HepG2 (cell line): Measurements from ENCODE around the gene PDCD2L. TPM values are rescaled to one million over a fixed set of nuclear protein-coding genes. Genes with fewer than 3 reads are reported as not detected.
A peak's percentile ranks its signal among the peaks of the same experiment; 100 is the strongest.

Source experiments
- ATAC-seq: fragments of 200-7000 bp; cut with Tn5 transposase; 3 replicates; pipeline ENCODE4 v1.9.1; 2020; ENCODE audit warnings: mild to moderate bottlenecking, moderate library complexity
- Bru-seq: library from RNA; stranded (reverse); fragments of 400-500 nt; gene quantifications from one replicate; lab custom pipeline; 2021; lab: Mats Ljungman, UMichigan
- BruChase-seq, 2 experiments: library from RNA; stranded (reverse); fragments of 400-500 nt; gene quantifications; one replicate each; lab custom pipeline; 2021; lab: Mats Ljungman, UMichigan
- BruUV-seq: library from RNA; stranded (reverse); fragments of 400-500 nt; replicated peaks from 2 replicates; lab custom pipeline; 2021; lab: Mats Ljungman, UMichigan
- CTCF ChIA-PET: fragments of 300-600 bp; formaldehyde crosslinking; extraction: SDS; loops from one replicate; lab custom pipeline; 2021; ENCODE audit warnings: low total read pairs, inconsistent platforms, low intra/inter-chr PET ratio; lab: Yijun Ruan, JAX
- POLR2A ChIA-PET: fragments of 350-600 bp; sonication (Branson Sonifier 250); formaldehyde crosslinking; loops from one replicate; lab custom pipeline; 2020; ENCODE audit warnings: antibody characterized with exemption, inconsistent platforms; lab: Yijun Ruan, JAX
- DNase-seq: peaks from one replicate; pipeline ENCODE4 v3.0.0-alpha.2; 2015; ENCODE audit warnings: low spot score
- FAIRE-seq: peaks from 3 replicates; lab custom pipeline; 2011; peaks lifted over from hg19 to GRCh38; lab: Jason Lieb, UNC
- H2AFZ ChIP-seq: one replicate; pipeline ENCODE4 v1.6.1; 2011; ENCODE audit warnings: low read length, inconsistent platforms
- H3K27ac ChIP-seq: fragments of 300-600 bp; 3 replicates; pipeline ENCODE4 v1.8.0; 2011; ENCODE audit warnings: mixed run types, mild to moderate bottlenecking, mixed read lengths, low read length, inconsistent platforms; ENCODE audit not compliant: insufficient read depth; ENCODE audit errors: extremely low read length
- H3K27me3 ChIP-seq, 2 experiments: fragments of 200-600 bp in 1 of 2; 2 replicates in 1 of 2; 3 replicates in 1 of 2; pipeline versions ENCODE4 v1.6.0 to v1.8.0; 2011; ENCODE audit warnings: low read length in 2 of 2, mild to moderate bottlenecking in 2 of 2, moderate library complexity in 2 of 2, inconsistent platforms in 1 of 2; ENCODE audit not compliant: insufficient read depth in 2 of 2, control insufficient read depth in 1 of 2
- H3K36me3 ChIP-seq, 2 experiments: fragments of 200-600 bp in 1 of 2; replicated peaks in 1 of 2; 2 replicates in 1 of 2; 3 replicates in 1 of 2; pipeline versions ENCODE4 v1.5.1 to v1.8.0; 2011; ENCODE audit warnings: low read length in 2 of 2, inconsistent platforms in 1 of 2; ENCODE audit not compliant: insufficient read depth in 2 of 2, control insufficient read depth in 1 of 2
- H3K4me1 ChIP-seq: 2 replicates; pipeline ENCODE4 v1.5.1; 2012; ENCODE audit warnings: low read length, inconsistent platforms; ENCODE audit not compliant: insufficient read depth
- H3K4me2 ChIP-seq: 2 replicates; pipeline ENCODE4 v1.6.0; 2011; ENCODE audit warnings: low read depth, low read length, inconsistent platforms
- H3K4me3 ChIP-seq, 3 experiments: fragments of 200-600 bp in 1 of 3; sonication (generic), shearing (Covaris generic) in 1 of 3; replicated peaks in 1 of 3; 2 replicates each; pipeline ENCODE4 v1.5.1; 2011 to 2016; ENCODE audit warnings: low read length in 3 of 3, inconsistent platforms in 2 of 3, low read depth in 2 of 3, mild to moderate bottlenecking in 2 of 3, control low read depth in 1 of 3, mixed read lengths in 1 of 3; ENCODE audit not compliant: insufficient read depth in 1 of 3
- H3K79me2 ChIP-seq: one replicate; pipeline ENCODE4 v1.6.1; 2011; ENCODE audit warnings: low read length, inconsistent platforms; ENCODE audit not compliant: insufficient read depth
- H3K9ac ChIP-seq: 2 replicates; pipeline ENCODE4 v1.6.0; 2011; ENCODE audit warnings: mild to moderate bottlenecking, low read depth, low read length, inconsistent platforms; ENCODE audit not compliant: insufficient read depth
- H3K9me3 ChIP-seq: 2 replicates; pipeline ENCODE4 v1.5.1; 2012; ENCODE audit warnings: mild to moderate bottlenecking, low read length
- H4K20me1 ChIP-seq: 2 replicates; pipeline ENCODE4 v1.6.0; 2011; ENCODE audit warnings: inconsistent platforms, mild to moderate bottlenecking, low read length, moderate library complexity; ENCODE audit not compliant: insufficient read depth
- BHLHE40 ChIP-seq: IDR thresholded peaks from 2 replicates; pipeline ENCODE4 v1.6.1; 2011; ENCODE audit warnings: low read length, improper control_type of control experiment
- CEBPB ChIP-seq: IDR thresholded peaks from 2 replicates; pipeline ENCODE4 v1.6.1; 2011; ENCODE audit warnings: low read depth, low read length, improper control_type of control experiment, borderline replicate concordance
- FOSL1 ChIP-seq: sonication (generic); formaldehyde crosslinking; IDR thresholded peaks from 2 replicates; pipeline ENCODE4 v1.9.0; 2021; ENCODE audit warnings: missing genetic modification reagents, borderline replicate concordance
- HES4 ChIP-seq: sonication (generic); formaldehyde crosslinking; IDR thresholded peaks from 2 replicates; pipeline ENCODE4 v1.9.0; 2021; ENCODE audit warnings: mild to moderate bottlenecking, missing genetic modification reagents, borderline replicate concordance
- ZFY ChIP-seq: sonication (generic); formaldehyde crosslinking; IDR thresholded peaks from 2 replicates; pipeline ENCODE4 v1.4.0; 2020; ENCODE audit warnings: missing genetic modification reagents
- ZNF510 ChIP-seq: sonication (generic); formaldehyde crosslinking; IDR thresholded peaks from 2 replicates; pipeline ENCODE4 v1.4.0; 2020; ENCODE audit warnings: low read depth, mild to moderate bottlenecking, missing genetic modification reagents
- ZNF674 ChIP-seq: sonication (generic); formaldehyde crosslinking; IDR thresholded peaks from 2 replicates; pipeline ENCODE4 v1.5.0; 2020; ENCODE audit warnings: low read depth, mild to moderate bottlenecking, missing genetic modification reagents
- ZNF703 ChIP-seq: sonication (generic); formaldehyde crosslinking; IDR thresholded peaks from 2 replicates; pipeline ENCODE4 v1.5.1; 2020; ENCODE audit warnings: missing genetic modification reagents, mild to moderate bottlenecking, moderate library complexity, borderline replicate concordance
- ZNF709 ChIP-seq: sonication (generic); formaldehyde crosslinking; IDR thresholded peaks from 2 replicates; pipeline ENCODE4 v1.5.0; 2020; ENCODE audit warnings: mild to moderate bottlenecking, missing genetic modification reagents
- ZNF768 ChIP-seq: sonication (generic); formaldehyde crosslinking; IDR thresholded peaks from 2 replicates; pipeline ENCODE4 v1.4.0; 2020; ENCODE audit warnings: missing genetic modification reagents
- WGBS: methylation state at CpG from one replicate; pipeline ENCODE4 v1.1.6; 2017; ENCODE audit warnings: low lambda C conversion rate; 5-methylcytosine and 5-hydroxymethylcytosine counted together
- in situ Hi-C: cut with HindIII; loops from 2 replicates; pipeline ENCODE4 v1.10.0; 2017; ENCODE audit warnings: low pct_unique_long_range_greater_than_20kb; ENCODE audit not compliant: extremely low pct_ligation_motif_present
- intact Hi-C: fragments of 100-400 bp; cut with micrococcal nuclease; formaldehyde crosslinking; loops from one replicate; pipeline ENCODE4 v1.10.0; 2022; ENCODE audit not compliant: unreplicated experiment
- long read RNA-seq, 2 experiments: library from RNA in 1 of 2; library from polyadenylated mRNA in 1 of 2; stranded (forward) in 1 of 2; unstranded in 1 of 2; transcript quantifications; one replicate each; pipeline ENCODE4 v2.0.0, GENCODE V29; 2019 to 2022
- polyA minus RNA-seq, 3 experiments: library from RNA; depleted of rRNA, polyadenylated mRNA; stranded (reverse); fragments of >200 nt; gene quantifications; 2 replicates each; pipeline ENCODE4 v1.2.3, GENCODE V29; 2011; ENCODE audit warnings: low replicate concordance in 1 of 3
- polyA plus RNA-seq, 8 experiments: library from polyadenylated mRNA; depleted of rRNA in 3 of 8; stranded (reverse) in 7 of 8; unstranded in 1 of 8; fragments of >200 nt; fragmentation: Illumina TruSeq in 4 of 8; extraction: Trizol in 4 of 8; gene quantifications; 2 replicates each; pipeline versions ENCODE4 v1.2.1 to v1.2.3, GENCODE V29; 2011 to 2016; ENCODE audit warnings: low read depth in 4 of 8, missing spikeins in 1 of 8, mixed read lengths in 1 of 8; ENCODE audit not compliant: insufficient read depth in 1 of 8
- total RNA-seq, 5 experiments: library from RNA; depleted of rRNA; stranded (reverse); fragments of >200 nt; fragmentation: Illumina TruSeq; extraction: Trizol; gene quantifications; 2 replicates each; pipeline ENCODE4 v1.2.3, GENCODE V29; 2016; ENCODE audit warnings: low read depth in 1 of 5
- TF ChIP-seq, protein P1 (sequence below): sonication (generic); formaldehyde crosslinking; IDR thresholded peaks from 2 replicates; pipeline ENCODE4 v1.8.0; 2023; ENCODE audit warnings: mild to moderate bottlenecking, missing genetic modification reagents
- TF ChIP-seq, protein P2 (sequence below): sonication (generic); formaldehyde crosslinking; IDR thresholded peaks from 2 replicates; pipeline ENCODE4 v1.5.0; 2020; ENCODE audit warnings: missing genetic modification reagents
- TF ChIP-seq, protein P3 (sequence below): sonication (generic); formaldehyde crosslinking; IDR thresholded peaks from 2 replicates; pipeline ENCODE4 v1.5.1; 2020; ENCODE audit warnings: missing genetic modification reagents, mild to moderate bottlenecking, borderline replicate concordance

The PDCD2L gene, protein sequence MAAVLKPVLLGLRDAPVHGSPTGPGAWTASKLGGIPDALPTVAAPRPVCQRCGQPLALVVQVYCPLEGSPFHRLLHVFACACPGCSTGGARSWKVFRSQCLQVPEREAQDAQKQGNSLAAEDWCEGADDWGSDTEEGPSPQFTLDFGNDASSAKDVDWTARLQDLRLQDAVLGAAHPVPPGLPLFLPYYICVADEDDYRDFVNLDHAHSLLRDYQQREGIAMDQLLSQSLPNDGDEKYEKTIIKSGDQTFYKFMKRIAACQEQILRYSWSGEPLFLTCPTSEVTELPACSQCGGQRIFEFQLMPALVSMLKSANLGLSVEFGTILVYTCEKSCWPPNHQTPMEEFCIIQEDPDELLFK
- total RNA-seq (2016; rRNA removed; fragmentation: Illumina TruSeq; extraction: Trizol) = 35.2 and 40.5 TPM in 2 replicates
- 11.6 and 14.8 TPM in 2 replicates for total RNA-seq (2016; cell fraction: cytosol; rRNA removed; fragmentation: Illumina TruSeq; extraction: Trizol; ENCODE audit: low read depth)
- 33.1 and 33.4 TPM in 2 replicates for total RNA-seq (2016; cell fraction: insoluble cytoplasmic fraction; rRNA removed; fragmentation: Illumina TruSeq; extraction: Trizol)
- total RNA-seq (2016; cell fraction: membrane; rRNA removed; fragmentation: Illumina TruSeq; extraction: Trizol) = 13.3 and 18.3 TPM in 2 replicates
- total RNA-seq (2016; cell fraction: nucleus; rRNA removed; fragmentation: Illumina TruSeq; extraction: Trizol) = 15.7 and 15.8 TPM in 2 replicates
- 24.5 and 29.3 TPM in 2 replicates for polyA plus RNA-seq (2011; rRNA removed)
- polyA plus RNA-seq (2011; cell fraction: cytosol; rRNA removed) = 30.4 and 32.4 TPM in 2 replicates
- polyA plus RNA-seq (2011; cell fraction: nucleus; rRNA removed) = 11.2 and 15.1 TPM in 2 replicates
- 22.2 and 26.3 TPM in 2 replicates for polyA plus RNA-seq (2012)
- polyA plus RNA-seq (2016; cell fraction: cytosol; fragmentation: Illumina TruSeq; extraction: Trizol; ENCODE audit: low read depth) = 9.9 and 11.5 TPM in 2 replicates
- polyA plus RNA-seq (2016; cell fraction: insoluble cytoplasmic fraction; fragmentation: Illumina TruSeq; extraction: Trizol; ENCODE audit: low read depth) = 28.1 and 29.2 TPM in 2 replicates
- 11.1 and 13.6 TPM in 2 replicates for polyA plus RNA-seq (2016; cell fraction: membrane; fragmentation: Illumina TruSeq; extraction: Trizol; ENCODE audit: low read depth)
- polyA plus RNA-seq (2016; cell fraction: nucleus; fragmentation: Illumina TruSeq; extraction: Trizol; ENCODE audit: insufficient read depth, low read depth) = 16.5 and 17.5 TPM in 2 replicates
- 34.1 and 34.4 TPM in 2 replicates for polyA minus RNA-seq (2011; rRNA and poly(A)+ RNA removed; ENCODE audit: low replicate concordance)
- polyA minus RNA-seq (2011; cell fraction: cytosol; rRNA and poly(A)+ RNA removed) = 6.5 and 7.9 TPM in 2 replicates
- 11.6 and 12.1 TPM in 2 replicates for polyA minus RNA-seq (2011; cell fraction: nucleus; rRNA and poly(A)+ RNA removed)
- percentile 56 among the genes with signal in this experiment for Bru-seq, nascent RNA
- BruChase-seq, experiment 1, labeled RNA remaining after a 6-hour chase = percentile 53 among the genes with signal in this experiment
- BruChase-seq, experiment 2, labeled RNA remaining after a 2-hour chase = percentile 58 among the genes with signal in this experiment
- long read RNA-seq, experiment 1, transcript PDCD2L-201 (7 exons, 1,171 nt) = major isoform, 19 of 25 reads
- long read RNA-seq, experiment 1, partial matches to known transcripts = 1 of 25 reads
- long read RNA-seq, experiment 1, other reads (novel, unspliced or antisense) = 1 of 25 reads
- long read RNA-seq, experiment 2, transcript PDCD2L-201 (7 exons, 1,171 nt) = major isoform, 48 of 64 reads
- long read RNA-seq, experiment 2, transcript PDCD2L-204 (6 exons, 1,227 nt) = minor isoform, 5 of 64 reads
- long read RNA-seq, experiment 2, partial matches to known transcripts = 3 of 64 reads
- long read RNA-seq, experiment 2, other reads (novel, unspliced or antisense) = 6 of 64 reads

DNA sequence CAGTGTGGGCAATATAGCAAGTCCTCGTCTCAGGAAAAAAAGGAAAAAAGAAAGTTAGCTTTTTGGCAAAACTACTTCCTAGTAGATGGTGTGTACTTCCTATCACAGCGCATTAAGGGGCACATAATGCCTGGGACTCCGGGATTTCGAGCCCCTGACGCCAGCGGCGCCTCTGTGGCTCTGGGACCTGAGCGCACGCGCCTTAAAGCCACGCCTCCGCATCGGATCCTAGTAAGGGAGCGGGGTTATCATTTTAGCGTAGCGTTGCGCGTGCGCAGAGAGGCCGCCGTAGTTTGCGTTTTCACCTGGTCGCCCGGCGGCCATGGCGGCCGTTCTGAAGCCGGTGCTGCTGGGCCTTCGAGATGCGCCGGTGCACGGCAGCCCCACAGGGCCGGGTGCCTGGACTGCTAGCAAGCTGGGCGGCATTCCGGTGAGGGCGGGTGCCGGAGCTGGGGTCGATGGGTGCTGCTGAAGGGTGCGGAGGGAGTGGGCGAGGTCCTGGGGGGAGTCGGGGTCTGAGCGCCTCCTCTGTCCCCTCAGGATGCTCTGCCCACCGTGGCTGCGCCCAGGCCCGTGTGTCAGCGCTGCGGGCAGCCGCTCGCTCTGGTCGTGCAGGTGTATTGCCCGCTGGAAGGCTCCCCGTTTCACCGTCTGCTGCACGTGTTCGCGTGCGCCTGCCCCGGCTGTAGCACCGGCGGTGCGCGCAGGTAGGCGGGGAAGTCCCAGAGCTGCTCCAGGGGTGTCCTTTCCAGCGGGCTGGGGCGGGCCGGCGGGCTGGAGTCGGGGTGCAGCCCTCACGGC, at the start of gene PDCD2L:
Gene PDCD2L, plus strand, starts transcription at position 291 of the 801 bp plus-strand sequence. Its CDS starts 32 bp downstream, at position 323.
- peak within 1 kb of the TSS; percentile 60 for H3K27ac ChIP-seq
- CTCF ChIA-PET = no interaction called here
- ATAC-seq (peak; percentile 92), DNase-seq (peak; percentile 89), FAIRE-seq (peak; percentile 44)
- H3K79me2 ChIP-seq = peaks cover 13% of the 10 kb centered on the region
- no peaks in the 10 kb centered on the region for H3K27me3 ChIP-seq
- BruUV-seq = TSS peak; percentile 62
- peaks cover 33% of the 10 kb centered on the region for H3K4me1 ChIP-seq
- POLR2A ChIA-PET = no interaction called here
- H2AFZ ChIP-seq = peak within 1 kb of the TSS; percentile 74
- peaks cover 7 to 27% of the 10 kb centered on the region in 2 experiments for H3K36me3 ChIP-seq
- H3K4me3 ChIP-seq = peak within 1 kb of the TSS; percentile 59 to 95 (median 75)
- peak within 1 kb of the TSS; percentile 83 for H3K9ac ChIP-seq
- 0% methylated on average over 20 of the region's 69 CpGs for WGBS
- H3K9me3 ChIP-seq = no peaks in the 10 kb centered on the region
- no peaks in the 10 kb centered on the region for H4K20me1 ChIP-seq
- in situ Hi-C loops (no loop called here), intact Hi-C loops (loop anchor here (2.0 kb wide), 1 partner anchor 22 kb away; no protein-coding TSS in a partner anchor)
- peak within 1 kb of the TSS; percentile 67 for H3K4me2 ChIP-seq
- TF ChIP-seq ZNF674 (CRISPR knock-in tag) (no peak), ZNF703 (CRISPR knock-in tag) (0 out of 2 replicates have a peak, but pooled peaks have one; percentile 35), ZNF709 (peak; percentile 77), ZFY (CRISPR knock-in tag) (peak; percentile 90), FOSL1 (peak; percentile 48; the same call in 1 of the 2 replicates), ZNF768 (CRISPR knock-in tag) (peak; percentile 66; the same call in 1 of the 2 replicates), HES4 (CRISPR knock-in tag) (peak; percentile 60), BHLHE40 (peak; percentile 60; the same call in 1 of the 2 replicates), CEBPB (no peak), ZNF510 (peak; percentile 75; the same call in 1 of the 2 replicates)
- TF ChIP-seq, protein P1, sequence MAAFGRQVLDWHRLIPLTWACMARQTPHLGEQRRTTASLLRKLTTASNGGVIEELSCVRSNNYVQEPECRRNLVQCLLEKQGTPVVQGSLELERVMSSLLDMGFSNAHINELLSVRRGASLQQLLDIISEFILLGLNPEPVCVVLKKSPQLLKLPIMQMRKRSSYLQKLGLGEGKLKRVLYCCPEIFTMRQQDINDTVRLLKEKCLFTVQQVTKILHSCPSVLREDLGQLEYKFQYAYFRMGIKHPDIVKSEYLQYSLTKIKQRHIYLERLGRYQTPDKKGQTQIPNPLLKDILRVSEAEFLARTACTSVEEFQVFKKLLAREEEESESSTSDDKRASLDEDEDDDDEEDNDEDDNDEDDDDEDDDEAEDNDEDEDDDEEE (CRISPR knock-in tag) = 0 out of 2 replicates have a peak, but pooled peaks have one; percentile 28
- TF ChIP-seq, protein P2, sequence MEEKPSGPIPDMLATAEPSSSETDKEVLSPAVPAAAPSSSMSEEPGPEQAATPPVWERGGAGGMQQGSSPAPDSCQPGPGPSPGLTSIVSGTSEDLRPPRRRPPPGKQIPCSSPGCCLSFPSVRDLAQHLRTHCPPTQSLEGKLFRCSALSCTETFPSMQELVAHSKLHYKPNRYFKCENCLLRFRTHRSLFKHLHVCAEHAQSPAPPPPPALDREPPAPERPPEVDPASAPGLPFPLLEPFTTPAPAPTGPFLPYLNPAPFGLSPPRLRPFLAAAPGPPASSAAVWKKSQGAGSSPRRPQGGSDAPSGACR (CRISPR knock-in tag) = peak; percentile 85; the same call in 1 of the 2 replicates
- TF ChIP-seq, protein P3, sequence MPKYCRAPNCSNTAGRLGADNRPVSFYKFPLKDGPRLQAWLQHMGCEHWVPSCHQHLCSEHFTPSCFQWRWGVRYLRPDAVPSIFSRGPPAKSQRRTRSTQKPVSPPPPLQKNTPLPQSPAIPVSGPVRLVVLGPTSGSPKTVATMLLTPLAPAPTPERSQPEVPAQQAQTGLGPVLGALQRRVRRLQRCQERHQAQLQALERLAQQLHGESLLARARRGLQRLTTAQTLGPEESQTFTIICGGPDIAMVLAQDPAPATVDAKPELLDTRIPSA (CRISPR knock-in tag) = 0 out of 2 replicates have a peak, but pooled peaks have one; percentile 85
